ENCODE measurements around the gene SLFNL1. TPM values are rescaled to one million over a fixed set of nuclear protein-coding genes. Genes with fewer than 3 reads are reported as not detected.

The SLFNL1 gene
- total RNA-seq, 1 experiment from 2014 or later: not detected

DNA sequence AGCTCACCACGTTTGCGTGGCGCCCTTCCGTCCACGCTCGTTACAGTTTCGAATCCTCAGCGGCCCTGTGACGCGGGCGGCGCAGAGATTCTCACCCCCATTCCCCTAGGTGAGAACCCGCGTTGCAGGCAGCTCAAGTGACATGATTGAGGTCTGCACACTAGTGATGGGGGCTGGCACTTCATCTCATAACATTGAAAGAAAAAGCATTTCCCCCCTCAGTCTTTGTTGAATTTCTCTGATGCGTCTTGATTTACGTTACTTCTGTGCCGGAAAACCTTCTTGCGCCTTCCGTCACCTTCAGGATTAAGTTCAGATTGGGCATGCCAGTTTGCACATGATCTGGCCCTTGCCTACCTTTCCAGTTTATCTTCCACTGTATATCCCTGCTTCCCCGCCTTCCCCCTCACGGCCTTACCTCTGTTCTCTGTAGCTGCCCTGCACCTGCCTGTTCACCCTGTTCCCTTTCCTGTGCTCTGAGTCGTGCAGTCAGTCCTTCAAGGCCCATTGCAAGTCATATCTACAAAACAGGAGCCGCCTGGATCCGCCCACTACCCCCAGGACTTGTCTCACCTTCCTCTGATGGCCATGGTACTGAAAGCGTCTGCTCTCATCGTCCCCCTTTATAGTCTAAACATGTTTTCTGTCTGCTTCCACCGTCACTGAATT, 40.9 kb downstream of the SLFNL1 start:
- DNase-seq (ENCODE audit: low spot score) (peak; percentile 25), ATAC-seq (no peak)
- ChIA-PET POLR2A (interaction anchor here (0.7 to 1.5 kb wide), 3 partner anchors 119 to 1586 kb away, joined by 3 to 11 read pairs (median 3); partner anchors contain the start of genes CITED4 and NFYC), CTCF (interaction anchor here (0.8 to 2.7 kb wide), 7 partner anchors 23 to 206 kb away, joined by 3 to 17 read pairs (median 8); partner anchors contain the start of genes CITED4 and SLFNL1)
- Mint-ChIP-seq H3K27ac (peak overlapping the region; percentile 76), H3K4me1 (peaks cover 23% of the 10 kb centered on the region), H3K36me3 (peaks cover 25% of the 10 kb centered on the region), H3K4me3 (peak overlapping the region; percentile 83), H3K9me3 (no peaks in the 10 kb centered on the region), H3K27me3 (ENCODE audit: low read depth) (no peaks in the 10 kb centered on the region)
- TF ChIP-seq PRRX2 (CRISPR knock-in tag; IDR thresholded peaks at IDR 0.05) (no peak), MYBL2 (CRISPR knock-in tag; IDR thresholded peaks at IDR 0.05) (no peak), ZNF423 (CRISPR knock-in tag; IDR thresholded peaks at IDR 0.05) (no peak), GRHL2 (CRISPR knock-in tag; IDR thresholded peaks at IDR 0.05; ENCODE audit: insufficient replicate concordance, severe bottlenecking) (no peak)
- TF ChIP-seq, protein P1, sequence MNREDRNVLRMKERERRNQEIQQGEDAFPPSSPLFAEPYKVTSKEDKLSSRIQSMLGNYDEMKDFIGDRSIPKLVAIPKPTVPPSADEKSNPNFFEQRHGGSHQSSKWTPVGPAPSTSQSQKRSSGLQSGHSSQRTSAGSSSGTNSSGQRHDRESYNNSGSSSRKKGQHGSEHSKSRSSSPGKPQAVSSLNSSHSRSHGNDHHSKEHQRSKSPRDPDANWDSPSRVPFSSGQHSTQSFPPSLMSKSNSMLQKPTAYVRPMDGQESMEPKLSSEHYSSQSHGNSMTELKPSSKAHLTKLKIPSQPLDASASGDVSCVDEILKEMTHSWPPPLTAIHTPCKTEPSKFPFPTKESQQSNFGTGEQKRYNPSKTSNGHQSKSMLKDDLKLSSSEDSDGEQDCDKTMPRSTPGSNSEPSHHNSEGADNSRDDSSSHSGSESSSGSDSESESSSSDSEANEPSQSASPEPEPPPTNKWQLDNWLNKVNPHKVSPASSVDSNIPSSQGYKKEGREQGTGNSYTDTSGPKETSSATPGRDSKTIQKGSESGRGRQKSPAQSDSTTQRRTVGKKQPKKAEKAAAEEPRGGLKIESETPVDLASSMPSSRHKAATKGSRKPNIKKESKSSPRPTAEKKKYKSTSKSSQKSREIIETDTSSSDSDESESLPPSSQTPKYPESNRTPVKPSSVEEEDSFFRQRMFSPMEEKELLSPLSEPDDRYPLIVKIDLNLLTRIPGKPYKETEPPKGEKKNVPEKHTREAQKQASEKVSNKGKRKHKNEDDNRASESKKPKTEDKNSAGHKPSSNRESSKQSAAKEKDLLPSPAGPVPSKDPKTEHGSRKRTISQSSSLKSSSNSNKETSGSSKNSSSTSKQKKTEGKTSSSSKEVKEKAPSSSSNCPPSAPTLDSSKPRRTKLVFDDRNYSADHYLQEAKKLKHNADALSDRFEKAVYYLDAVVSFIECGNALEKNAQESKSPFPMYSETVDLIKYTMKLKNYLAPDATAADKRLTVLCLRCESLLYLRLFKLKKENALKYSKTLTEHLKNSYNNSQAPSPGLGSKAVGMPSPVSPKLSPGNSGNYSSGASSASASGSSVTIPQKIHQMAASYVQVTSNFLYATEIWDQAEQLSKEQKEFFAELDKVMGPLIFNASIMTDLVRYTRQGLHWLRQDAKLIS (CRISPR knock-in tag; IDR thresholded peaks at IDR 0.05; ENCODE audit: borderline replicate concordance): no peak
- TF ChIP-seq, protein P2, sequence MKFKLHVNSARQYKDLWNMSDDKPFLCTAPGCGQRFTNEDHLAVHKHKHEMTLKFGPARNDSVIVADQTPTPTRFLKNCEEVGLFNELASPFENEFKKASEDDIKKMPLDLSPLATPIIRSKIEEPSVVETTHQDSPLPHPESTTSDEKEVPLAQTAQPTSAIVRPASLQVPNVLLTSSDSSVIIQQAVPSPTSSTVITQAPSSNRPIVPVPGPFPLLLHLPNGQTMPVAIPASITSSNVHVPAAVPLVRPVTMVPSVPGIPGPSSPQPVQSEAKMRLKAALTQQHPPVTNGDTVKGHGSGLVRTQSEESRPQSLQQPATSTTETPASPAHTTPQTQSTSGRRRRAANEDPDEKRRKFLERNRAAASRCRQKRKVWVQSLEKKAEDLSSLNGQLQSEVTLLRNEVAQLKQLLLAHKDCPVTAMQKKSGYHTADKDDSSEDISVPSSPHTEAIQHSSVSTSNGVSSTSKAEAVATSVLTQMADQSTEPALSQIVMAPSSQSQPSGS (CRISPR knock-in tag; IDR thresholded peaks at IDR 0.05; ENCODE audit: borderline replicate concordance, low read depth): no peak
- TF ChIP-seq, protein P3, sequence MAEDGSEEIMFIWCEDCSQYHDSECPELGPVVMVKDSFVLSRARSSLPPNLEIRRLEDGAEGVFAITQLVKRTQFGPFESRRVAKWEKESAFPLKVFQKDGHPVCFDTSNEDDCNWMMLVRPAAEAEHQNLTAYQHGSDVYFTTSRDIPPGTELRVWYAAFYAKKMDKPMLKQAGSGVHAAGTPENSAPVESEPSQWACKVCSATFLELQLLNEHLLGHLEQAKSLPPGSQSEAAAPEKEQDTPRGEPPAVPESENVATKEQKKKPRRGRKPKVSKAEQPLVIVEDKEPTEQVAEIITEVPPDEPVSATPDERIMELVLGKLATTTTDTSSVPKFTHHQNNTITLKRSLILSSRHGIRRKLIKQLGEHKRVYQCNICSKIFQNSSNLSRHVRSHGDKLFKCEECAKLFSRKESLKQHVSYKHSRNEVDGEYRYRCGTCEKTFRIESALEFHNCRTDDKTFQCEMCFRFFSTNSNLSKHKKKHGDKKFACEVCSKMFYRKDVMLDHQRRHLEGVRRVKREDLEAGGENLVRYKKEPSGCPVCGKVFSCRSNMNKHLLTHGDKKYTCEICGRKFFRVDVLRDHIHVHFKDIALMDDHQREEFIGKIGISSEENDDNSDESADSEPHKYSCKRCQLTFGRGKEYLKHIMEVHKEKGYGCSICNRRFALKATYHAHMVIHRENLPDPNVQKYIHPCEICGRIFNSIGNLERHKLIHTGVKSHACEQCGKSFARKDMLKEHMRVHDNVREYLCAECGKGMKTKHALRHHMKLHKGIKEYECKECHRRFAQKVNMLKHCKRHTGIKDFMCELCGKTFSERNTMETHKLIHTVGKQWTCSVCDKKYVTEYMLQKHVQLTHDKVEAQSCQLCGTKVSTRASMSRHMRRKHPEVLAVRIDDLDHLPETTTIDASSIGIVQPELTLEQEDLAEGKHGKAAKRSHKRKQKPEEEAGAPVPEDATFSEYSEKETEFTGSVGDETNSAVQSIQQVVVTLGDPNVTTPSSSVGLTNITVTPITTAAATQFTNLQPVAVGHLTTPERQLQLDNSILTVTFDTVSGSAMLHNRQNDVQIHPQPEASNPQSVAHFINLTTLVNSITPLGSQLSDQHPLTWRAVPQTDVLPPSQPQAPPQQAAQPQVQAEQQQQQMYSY (CRISPR knock-in tag; IDR thresholded peaks at IDR 0.05): no peak
- TF ChIP-seq, protein P4, sequence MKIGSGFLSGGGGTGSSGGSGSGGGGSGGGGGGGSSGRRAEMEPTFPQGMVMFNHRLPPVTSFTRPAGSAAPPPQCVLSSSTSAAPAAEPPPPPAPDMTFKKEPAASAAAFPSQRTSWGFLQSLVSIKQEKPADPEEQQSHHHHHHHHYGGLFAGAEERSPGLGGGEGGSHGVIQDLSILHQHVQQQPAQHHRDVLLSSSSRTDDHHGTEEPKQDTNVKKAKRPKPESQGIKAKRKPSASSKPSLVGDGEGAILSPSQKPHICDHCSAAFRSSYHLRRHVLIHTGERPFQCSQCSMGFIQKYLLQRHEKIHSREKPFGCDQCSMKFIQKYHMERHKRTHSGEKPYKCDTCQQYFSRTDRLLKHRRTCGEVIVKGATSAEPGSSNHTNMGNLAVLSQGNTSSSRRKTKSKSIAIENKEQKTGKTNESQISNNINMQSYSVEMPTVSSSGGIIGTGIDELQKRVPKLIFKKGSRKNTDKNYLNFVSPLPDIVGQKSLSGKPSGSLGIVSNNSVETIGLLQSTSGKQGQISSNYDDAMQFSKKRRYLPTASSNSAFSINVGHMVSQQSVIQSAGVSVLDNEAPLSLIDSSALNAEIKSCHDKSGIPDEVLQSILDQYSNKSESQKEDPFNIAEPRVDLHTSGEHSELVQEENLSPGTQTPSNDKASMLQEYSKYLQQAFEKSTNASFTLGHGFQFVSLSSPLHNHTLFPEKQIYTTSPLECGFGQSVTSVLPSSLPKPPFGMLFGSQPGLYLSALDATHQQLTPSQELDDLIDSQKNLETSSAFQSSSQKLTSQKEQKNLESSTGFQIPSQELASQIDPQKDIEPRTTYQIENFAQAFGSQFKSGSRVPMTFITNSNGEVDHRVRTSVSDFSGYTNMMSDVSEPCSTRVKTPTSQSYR (CRISPR knock-in tag; IDR thresholded peaks at IDR 0.05): no peak
- TF ChIP-seq, protein P5, sequence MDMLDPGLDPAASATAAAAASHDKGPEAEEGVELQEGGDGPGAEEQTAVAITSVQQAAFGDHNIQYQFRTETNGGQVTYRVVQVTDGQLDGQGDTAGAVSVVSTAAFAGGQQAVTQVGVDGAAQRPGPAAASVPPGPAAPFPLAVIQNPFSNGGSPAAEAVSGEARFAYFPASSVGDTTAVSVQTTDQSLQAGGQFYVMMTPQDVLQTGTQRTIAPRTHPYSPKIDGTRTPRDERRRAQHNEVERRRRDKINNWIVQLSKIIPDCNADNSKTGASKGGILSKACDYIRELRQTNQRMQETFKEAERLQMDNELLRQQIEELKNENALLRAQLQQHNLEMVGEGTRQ (CRISPR knock-in tag; IDR thresholded peaks at IDR 0.05): no peak
- TF ChIP-seq, protein P6, sequence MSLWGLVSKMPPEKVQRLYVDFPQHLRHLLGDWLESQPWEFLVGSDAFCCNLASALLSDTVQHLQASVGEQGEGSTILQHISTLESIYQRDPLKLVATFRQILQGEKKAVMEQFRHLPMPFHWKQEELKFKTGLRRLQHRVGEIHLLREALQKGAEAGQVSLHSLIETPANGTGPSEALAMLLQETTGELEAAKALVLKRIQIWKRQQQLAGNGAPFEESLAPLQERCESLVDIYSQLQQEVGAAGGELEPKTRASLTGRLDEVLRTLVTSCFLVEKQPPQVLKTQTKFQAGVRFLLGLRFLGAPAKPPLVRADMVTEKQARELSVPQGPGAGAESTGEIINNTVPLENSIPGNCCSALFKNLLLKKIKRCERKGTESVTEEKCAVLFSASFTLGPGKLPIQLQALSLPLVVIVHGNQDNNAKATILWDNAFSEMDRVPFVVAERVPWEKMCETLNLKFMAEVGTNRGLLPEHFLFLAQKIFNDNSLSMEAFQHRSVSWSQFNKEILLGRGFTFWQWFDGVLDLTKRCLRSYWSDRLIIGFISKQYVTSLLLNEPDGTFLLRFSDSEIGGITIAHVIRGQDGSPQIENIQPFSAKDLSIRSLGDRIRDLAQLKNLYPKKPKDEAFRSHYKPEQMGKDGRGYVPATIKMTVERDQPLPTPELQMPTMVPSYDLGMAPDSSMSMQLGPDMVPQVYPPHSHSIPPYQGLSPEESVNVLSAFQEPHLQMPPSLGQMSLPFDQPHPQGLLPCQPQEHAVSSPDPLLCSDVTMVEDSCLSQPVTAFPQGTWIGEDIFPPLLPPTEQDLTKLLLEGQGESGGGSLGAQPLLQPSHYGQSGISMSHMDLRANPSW (CRISPR knock-in tag; conservative IDR thresholded peaks at IDR 0.05; ENCODE audit: low read depth): no peak

Data from WTC11 (cell line).